ENCODE measurements around the gene SERINC3. TPM values are rescaled to one million over a fixed set of nuclear protein-coding genes. Genes with fewer than 3 reads are reported as not detected.

Gene SERINC3
- total and polyA plus RNA-seq, 2 of the 8 experiments (the other 6 are each of a cell fraction or from before 2014, with no cell fraction given), result 47.2 to 66.0 TPM

DNA sequence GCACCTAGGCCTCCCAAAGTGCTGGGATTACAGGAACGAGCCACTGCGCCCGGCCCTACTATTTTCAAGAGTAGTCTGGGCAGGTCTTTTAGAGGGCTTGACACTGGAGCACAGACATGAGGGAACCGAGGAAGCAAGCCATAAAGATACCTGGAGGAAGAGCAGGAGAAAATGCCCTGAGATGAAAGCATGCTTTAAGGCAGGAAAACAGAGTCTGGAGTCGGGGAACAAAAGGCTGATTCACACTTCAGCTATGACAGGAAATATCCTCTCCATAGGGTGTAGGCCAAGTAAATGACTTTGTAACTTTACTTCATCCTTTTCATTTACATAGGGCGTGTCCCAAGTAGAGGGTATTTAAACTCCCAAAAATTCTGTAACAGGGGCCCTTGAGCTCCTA is 4.3 kb upstream of the SERINC3 start (continued):
- TF ChIP-seq ASH2L (IDR thresholded peaks at IDR 0.05; ENCODE audit: low read length), result no peak
- no peak for TF ChIP-seq KDM1A (IDR thresholded peaks at IDR 0.05; ENCODE audit: borderline replicate concordance, low read length)
- TF ChIP-seq CREB1 (IDR thresholded peaks at IDR 0.05), result no peak
- TF ChIP-seq, protein P1, sequence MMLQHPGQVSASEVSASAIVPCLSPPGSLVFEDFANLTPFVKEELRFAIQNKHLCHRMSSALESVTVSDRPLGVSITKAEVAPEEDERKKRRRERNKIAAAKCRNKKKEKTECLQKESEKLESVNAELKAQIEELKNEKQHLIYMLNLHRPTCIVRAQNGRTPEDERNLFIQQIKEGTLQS (IDR thresholded peaks at IDR 0.05; ENCODE audit: insufficient read depth, low read depth, low read length), result no peak
- no peak for TF ChIP-seq HDAC2 (IDR thresholded peaks at IDR 0.05; ENCODE audit: borderline replicate concordance in 1 of 2, low read depth in 2 of 2, low read length in 2 of 2)
- no peak for TF ChIP-seq SIRT6 (IDR thresholded peaks at IDR 0.05; ENCODE audit: low read length)
